A549 treated with CpdA at 1 μM for 4 hours (cell line): ENCODE measurements around the gene SPI1. TPM values are rescaled to one million over a fixed set of nuclear protein-coding genes. Genes with fewer than 3 reads are reported as not detected.

Source experiments
- total RNA-seq: library from RNA; stranded (reverse); fragments of 200-300 nt; extraction: Qiagen RNA extraction; gene quantifications from 5 replicates; pipeline ENCODE4 v1.2.3, GENCODE V29; 2022; ENCODE audit warnings: low read depth

The SPI1 gene
- 0.11 TPM in 1 of 5 replicates, not detected in the others for total RNA-seq

DNA sequence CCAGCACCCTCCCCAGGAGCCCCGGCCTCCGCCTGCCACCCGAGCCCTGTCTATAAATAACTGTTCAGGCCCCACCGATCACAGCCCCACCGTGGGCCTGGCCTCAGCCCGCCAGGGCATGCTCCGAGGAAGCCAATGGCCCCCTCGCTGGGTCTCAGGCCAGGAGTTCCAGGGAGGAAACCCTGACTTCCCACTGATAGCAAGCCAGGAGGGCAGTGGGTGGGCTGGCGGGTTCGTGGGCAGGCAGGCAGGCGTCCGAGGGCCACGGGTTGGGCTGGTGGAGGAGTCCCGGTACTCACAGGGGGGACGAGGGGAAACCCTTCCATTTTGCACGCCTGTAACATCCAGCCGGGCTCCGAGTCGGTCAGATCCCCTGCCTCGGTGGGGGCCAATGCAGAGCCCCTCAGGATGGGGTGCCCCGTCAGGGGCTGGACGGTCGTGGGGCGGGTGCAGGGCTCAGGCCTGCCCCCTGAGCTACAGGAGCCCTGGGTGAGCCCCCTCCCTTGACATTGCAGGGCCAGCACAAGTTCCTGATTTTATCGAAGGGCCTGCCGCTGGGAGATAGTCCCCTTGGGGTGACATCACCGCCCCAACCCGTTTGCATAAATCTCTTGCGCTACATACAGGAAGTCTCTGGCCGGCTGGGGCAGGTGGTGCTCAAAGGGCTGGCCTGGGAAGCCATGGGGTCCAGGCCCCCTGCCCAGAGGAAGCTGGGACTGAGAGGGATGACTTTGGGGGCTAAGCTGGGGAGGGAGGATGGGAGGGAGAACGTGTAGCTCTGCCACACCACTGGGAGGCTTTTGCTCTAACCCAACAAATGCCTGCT lies at the start of gene SPI1:
SPI1 (minus strand) TSS at position 538 of the 826 bp plus-strand sequence; CDS start at position 344, 194 bp downstream.

DNA sequence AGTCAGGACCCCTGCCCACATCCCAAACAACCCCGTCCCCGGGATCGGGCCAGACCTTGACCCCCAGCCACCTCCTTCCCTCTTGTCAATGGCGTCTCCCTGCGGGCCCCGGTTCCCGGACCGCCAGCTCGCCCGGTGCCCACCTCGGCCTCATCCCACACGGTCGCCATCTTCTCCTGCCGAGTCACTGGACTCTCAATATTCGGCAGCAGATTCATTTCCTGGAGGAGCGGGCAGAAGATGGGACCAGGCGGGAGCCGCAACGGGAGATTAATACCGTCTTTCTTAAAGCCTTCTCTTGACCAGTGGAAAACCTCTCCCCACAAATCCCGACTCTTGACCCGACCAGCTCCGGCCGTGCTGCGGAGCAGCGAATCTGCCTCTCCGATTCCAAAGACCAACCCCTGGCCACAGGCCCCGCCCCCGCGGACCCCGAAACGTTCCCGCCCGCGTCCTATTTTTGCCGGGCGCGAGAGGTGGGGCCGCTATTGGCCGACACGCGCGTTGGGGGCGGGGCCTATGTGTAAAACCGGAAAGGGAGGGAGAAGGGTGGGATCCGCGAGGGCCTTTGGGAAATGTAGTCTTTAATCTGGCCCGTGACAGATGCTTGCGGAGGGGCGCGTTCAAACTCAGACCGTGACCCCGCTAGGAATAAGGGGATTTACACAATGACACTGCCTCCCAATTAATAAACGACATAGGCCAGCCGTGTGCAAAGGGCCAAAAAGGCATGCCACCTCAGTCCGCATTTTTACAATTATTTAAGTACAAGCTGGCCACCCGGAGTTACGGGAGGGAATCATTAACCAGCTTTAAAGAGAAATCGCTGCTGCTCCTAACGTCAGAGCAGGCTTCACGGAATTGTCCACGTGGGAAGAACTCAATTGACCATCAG lies 48.0 kb upstream of the SPI1 start, which contains the start of gene PSMC3:
PSMC3 (minus strand) TSS at position 378 of the 895 bp plus-strand sequence; CDS start at position 218, 160 bp downstream.

DNA sequence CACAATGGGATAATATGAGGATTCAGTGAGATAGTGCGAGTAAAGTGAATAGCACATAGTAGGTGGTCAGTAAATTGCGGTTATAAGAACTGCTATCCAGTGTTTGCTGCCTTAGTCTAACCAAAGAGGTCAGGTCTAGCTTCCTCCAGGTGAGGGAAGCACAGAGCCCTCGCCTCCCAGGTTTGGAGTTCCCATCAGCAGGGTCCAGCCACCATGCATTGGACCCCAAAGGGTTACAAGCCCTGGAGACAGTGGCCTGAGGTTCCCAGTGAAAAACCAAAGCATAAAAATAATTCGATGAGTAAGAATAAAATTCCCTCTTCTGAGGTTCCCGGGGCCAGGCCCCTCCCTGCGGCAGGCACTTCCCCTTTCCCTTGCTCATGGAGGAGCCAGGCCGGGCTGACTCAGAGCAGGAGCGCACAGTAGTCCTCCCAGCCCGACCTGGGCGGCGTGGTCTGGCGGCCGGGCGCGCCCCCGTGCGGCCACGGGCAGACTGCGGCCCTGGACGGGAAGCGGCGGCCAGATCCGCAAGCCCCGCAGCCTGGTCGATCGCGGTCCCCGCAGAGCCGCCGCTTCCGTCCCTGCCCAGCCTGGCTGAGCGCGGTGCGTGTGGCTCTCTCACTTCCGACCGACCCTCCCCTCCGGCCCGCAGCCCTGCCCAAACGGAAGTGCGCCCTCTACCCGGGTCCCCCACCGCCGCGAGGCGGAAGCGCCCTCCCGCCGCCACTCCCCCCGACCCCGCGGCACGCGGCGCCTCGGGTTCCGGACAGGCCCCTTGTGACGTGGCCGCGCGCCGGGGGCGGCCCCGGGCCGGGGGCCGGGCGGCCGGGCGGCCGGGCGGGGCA lies 29.6 kb upstream of the SPI1 start, which contains the start of gene SLC39A13:
SLC39A13 (plus strand) TSS at position 845 of the 845 bp plus-strand sequence. CDS start 1,505 bp downstream, outside the sequence.

DNA sequence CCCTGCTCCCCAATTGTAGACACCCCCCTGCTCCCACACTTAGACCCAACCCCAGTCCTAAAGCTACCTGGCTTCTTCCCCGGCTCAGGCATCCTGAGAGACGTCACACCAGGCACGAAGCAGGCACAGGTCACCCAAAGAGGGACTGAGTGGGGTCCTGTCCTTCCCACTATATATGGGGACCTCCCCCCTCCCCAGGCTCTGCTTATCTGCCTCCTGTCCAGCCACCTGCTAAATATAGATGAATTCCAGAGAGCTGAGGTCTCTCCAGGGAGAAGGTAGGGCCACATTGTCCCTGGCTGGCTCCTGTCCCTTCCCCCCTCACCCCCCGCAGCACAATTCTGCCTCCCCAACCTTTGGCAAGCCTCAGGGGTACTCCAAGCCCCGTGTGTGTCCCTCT lies 25.8 kb downstream of the SPI1 start, which contains the start of gene MYBPC3:
MYBPC3 (minus strand) TSS at position 147 of the 400 bp plus-strand sequence; CDS start at position 92, 55 bp downstream.

Other genes with a start within 250 kb of the SPI1 start
- gene ARFGAP2, start 201.7 kb downstream of the SPI1 start, total RNA-seq = 25.8 to 41.6 TPM (median 26.7 TPM) in 5 replicates
- 25.8 to 36.2 TPM (median 30.0 TPM) in 5 replicates for gene PACSIN3, start 192.1 kb downstream of the SPI1 start, total RNA-seq
- gene DDB2, start 163.6 kb downstream of the SPI1 start, total RNA-seq = 80.4 to 99.0 TPM (median 86.1 TPM) in 5 replicates
- gene ACP2, start 129.7 kb downstream of the SPI1 start, total RNA-seq = 20.4 to 29.9 TPM (median 22.9 TPM) in 5 replicates
- 8.4 to 14.0 TPM (median 12.3 TPM) in 5 replicates for gene NR1H3, start 120.6 kb downstream of the SPI1 start, total RNA-seq
- 22.2 to 23.2 TPM (median 22.5 TPM) in 5 replicates for gene MADD, start 108.4 kb downstream of the SPI1 start, total RNA-seq
- gene MYBPC3, start 25.8 kb downstream of the SPI1 start, total RNA-seq = 0.05 to 0.06 TPM (median 0.05 TPM) in 4 of 5 replicates, not detected in the other
- gene SLC39A13, start 30.0 kb upstream of the SPI1 start, total RNA-seq = 40.7 to 54.0 TPM (median 50.3 TPM) in 5 replicates
- gene PSMC3, start 47.9 kb upstream of the SPI1 start, total RNA-seq = 188 to 258 TPM (median 203 TPM) in 5 replicates
- 0.06 to 0.41 TPM (median 0.17 TPM) in 4 of 5 replicates, not detected in the other for gene RAPSN, start 70.6 kb upstream of the SPI1 start, total RNA-seq
- 44.8 to 51.9 TPM (median 50.5 TPM) in 5 replicates for gene CELF1, start 174.6 kb upstream of the SPI1 start, total RNA-seq
- gene PTPMT1, start 187.1 kb upstream of the SPI1 start, total RNA-seq = 55.9 to 79.3 TPM (median 74.3 TPM) in 5 replicates
- gene KBTBD4, start 200.4 kb upstream of the SPI1 start, total RNA-seq = 19.7 to 22.9 TPM (median 20.6 TPM) in 5 replicates
- 94.0 to 141 TPM (median 137 TPM) in 5 replicates for gene NDUFS3, start 200.5 kb upstream of the SPI1 start, total RNA-seq
- gene FAM180B, start 208.1 kb upstream of the SPI1 start, total RNA-seq = 0.10 TPM in 1 of 5 replicates, not detected in the others
- gene C1QTNF4, start 215.9 kb upstream of the SPI1 start, total RNA-seq = 0.07 to 0.10 TPM (median 0.08 TPM) in 3 of 5 replicates, not detected in the others